Epithelial cell of esophagus (primary cell): ENCODE results near the gene STK24.
A peak's percentile ranks its signal among the peaks of the same experiment; 100 is the strongest.
"Not testable (repeated sequence)": the region's sequence is repeated elsewhere in the genome, so short reads cannot be mapped to it uniquely, and the experiment has no call there.

Experiments
- DNase-seq: peaks from one replicate; pipeline ENCODE4 v3.0.0; 2010; ENCODE audit warnings: low read depth
- H3K4me3 ChIP-seq: 2 replicates; pipeline ENCODE4 v1.5.1; 2011; ENCODE audit warnings: mild to moderate bottlenecking, low read length, control low read depth
- TF ChIP-seq, protein P1 (sequence below): IDR thresholded peaks from 2 replicates; pipeline ENCODE4 v1.5.1; 2011; ENCODE audit warnings: low read depth, mild to moderate bottlenecking, low read length, control low read depth, inconsistent platforms; ENCODE audit not compliant: insufficient read depth; ENCODE audit errors: missing control alignments

STK24 gene

DNA sequence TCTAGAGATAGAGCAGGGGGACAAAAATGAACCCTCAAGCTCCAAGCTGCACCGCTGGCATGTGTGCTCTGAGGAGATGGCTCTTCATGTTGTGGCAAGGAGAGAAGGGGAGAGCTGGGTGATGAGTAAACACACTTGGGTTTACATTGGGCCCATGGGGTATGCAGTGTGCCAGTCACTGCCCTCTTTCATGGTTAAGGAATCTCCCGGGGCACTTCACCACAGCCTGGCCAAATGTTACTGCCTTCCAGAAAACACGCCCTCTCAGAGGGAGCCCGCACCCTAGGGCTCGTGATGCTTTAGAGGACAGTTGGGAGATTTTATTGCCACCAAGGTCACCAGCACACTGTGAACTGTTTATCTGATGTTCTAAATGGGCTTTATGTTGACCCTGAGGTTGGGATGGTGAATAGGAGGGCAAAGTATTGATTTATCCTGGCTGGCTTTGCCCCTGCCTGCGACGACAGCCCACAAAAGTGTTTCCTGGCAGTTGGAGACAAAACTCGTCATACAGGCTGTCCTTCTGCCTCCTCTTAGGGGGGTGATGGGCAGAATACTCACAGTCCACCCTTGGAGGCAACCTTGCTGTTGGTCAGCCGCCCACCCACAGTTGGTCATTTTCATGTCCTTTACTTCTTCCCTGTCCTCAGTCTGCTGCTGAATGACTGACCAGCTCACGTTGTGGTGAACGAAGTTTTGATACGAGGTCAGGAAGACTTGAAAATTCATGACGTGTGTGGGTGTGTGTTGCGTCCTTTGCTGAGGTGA lies 156.9 kb downstream of the STK24 start:
- no peak for DNase-seq
- TF ChIP-seq, protein P1, sequence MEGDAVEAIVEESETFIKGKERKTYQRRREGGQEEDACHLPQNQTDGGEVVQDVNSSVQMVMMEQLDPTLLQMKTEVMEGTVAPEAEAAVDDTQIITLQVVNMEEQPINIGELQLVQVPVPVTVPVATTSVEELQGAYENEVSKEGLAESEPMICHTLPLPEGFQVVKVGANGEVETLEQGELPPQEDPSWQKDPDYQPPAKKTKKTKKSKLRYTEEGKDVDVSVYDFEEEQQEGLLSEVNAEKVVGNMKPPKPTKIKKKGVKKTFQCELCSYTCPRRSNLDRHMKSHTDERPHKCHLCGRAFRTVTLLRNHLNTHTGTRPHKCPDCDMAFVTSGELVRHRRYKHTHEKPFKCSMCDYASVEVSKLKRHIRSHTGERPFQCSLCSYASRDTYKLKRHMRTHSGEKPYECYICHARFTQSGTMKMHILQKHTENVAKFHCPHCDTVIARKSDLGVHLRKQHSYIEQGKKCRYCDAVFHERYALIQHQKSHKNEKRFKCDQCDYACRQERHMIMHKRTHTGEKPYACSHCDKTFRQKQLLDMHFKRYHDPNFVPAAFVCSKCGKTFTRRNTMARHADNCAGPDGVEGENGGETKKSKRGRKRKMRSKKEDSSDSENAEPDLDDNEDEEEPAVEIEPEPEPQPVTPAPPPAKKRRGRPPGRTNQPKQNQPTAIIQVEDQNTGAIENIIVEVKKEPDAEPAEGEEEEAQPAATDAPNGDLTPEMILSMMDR, result no peak
- H3K4me3 ChIP-seq, result no peak overlapping the region

DNA sequence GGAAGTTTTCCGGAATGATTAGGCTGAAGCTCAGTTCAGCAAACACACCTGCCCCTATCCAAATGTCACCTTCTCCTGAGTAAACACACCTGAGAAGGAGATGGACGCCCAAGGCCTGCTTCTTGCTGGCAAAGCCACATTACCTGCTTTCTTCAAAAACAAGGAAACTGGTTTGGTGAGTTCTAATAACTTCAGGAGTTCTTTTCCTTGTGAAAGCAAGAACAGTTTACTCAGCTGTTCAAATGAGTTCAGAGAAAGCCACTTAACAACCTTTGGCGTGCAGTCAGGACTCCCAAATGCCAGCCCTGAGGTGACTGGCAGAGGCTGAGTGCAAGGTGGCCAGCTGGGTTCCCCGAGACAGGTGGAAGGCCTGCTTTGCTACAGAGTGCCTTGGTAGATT lies 160.5 kb downstream of the STK24 start:
- peak; percentile 90 for DNase-seq
- TF ChIP-seq, protein P1, result no peak
- no peak overlapping the region for H3K4me3 ChIP-seq

DNA sequence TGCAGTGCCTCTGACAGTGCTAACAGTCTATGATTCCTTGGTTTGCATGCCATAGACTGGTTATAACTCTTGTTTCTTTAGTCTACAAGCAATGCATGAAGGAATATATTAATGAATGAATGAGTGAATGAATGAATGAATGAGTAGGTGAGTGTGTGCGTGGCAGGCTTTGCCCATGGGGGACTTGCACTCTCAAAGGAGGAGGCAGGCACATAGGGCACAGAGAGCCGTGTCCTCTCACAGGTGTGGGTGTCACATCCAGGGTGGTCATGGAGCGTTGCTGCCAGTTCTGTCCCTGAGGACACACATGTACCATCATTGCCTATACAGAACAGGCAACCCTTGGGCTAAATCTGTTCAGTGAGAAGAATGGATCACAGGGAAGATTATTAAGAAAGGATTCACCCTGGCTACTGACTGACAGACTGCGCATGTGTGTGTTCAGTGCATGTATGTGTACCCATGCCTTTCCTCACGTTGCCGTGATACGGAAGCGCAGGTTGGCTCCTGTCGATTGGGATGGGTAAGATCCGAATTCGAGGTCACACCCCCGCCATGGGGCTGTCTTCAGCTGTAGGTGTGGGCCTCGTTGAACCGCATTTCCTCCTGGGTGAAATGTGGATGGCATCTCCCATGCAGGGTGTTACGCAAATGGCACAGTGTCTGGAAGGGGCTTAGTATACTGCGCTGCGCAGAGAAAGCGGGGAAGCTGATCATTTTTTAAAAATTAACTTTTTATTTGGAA lies 161.4 kb downstream of the STK24 start:
- no peak overlapping the region for H3K4me3 ChIP-seq
- DNase-seq, result no peak
- TF ChIP-seq, protein P1, result no peak

DNA sequence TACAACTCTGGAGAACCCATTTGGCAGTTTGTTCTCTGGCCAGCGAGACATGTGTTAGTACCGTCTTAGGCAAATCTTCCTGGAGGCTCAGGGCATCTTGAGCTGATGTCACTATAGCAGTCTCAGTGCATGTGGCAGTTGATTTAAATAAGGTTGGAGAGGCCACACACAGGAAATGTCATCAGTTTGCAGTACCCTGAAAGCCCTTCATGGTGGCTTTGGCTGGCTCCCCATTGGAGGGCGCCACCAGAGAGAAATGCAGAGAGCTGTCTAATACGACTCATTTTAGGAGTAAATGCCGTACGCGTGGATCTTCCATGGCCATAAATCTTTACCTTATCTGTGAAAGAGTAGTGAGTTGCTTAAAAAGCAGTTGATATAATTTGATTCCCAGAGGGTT lies 163.1 kb downstream of the STK24 start:
- DNase-seq, result no peak
- TF ChIP-seq, protein P1, result no peak
- no peak overlapping the region for H3K4me3 ChIP-seq

DNA sequence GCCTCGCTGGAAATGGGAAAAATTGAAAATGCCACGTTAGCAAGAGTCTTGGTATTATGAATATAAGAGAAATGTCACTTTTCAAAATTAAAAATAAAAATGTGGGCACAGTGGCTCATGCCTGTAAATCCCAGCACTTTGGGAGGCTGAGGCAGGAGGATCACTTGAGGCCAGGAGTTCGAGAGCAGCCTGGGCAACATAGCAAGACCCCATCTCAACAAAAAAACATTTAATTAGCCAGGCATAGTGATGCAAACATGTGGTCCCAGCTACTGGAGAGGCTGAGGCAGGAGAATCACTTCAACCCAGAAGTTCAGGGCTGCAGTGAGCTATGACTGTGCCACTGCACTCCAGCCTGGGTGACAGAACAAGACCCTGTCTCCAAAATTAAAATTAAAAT lies 163.6 kb downstream of the STK24 start:
- H3K4me3 ChIP-seq, DNase-seq: not testable (repeated sequence)

DNA sequence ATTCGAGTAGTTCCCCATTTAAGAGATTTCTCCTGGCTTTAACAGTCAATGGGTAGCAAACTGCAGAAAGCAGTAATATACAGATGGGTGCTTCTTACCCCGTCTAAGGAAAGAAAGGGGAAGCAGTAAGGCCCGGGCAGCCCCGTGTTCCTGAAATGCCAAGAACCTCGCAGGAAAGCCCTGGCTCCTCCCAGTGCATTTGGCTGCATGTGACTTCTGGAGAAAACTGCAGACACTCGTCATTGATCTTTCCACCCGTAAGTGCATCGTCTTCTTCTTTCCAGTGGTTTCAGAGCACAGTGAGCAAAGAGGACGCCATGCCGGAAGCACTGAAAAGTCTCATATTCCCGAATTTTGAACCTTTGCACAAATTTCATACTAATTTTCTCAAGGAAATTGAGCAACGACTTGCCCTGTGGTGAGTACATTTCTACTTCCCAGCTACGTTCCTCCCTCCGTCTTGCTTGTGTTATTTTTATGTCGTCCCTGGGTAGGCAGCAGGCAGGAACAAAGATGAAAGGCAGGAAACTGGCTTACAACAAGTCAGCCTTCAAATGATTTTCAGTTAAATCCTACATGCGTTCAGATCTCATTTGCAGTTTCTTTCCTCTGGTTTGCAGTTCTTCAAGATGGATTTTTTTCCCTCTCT lies 165.2 kb downstream of the STK24 start:
- H3K4me3 ChIP-seq, result no peak overlapping the region
- TF ChIP-seq, protein P1, result no peak
- DNase-seq, result no peak

DNA sequence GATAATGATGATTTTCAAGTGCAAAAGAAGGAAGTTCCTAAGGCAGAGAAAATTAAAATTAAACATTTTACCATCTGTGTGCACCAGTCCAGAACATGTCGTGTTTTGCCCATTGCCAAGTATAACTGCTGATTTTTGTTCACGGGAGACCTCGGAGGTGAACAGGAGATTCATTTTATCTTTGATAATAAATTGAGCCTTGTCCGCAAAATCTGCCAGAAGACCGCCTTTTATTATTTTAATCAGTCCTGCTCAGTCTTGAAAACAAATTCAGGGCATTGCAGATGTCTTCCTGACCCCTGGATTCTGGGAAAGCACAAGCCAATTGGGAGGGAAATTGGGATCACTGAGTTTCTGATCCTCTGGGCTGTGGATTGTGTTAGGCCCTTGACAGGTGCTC lies 165.9 kb downstream of the STK24 start:
- H3K4me3 ChIP-seq, result no peak overlapping the region
- TF ChIP-seq, protein P1, result no peak
- no peak for DNase-seq
